PC-9 (cell line): ENCODE measurements around the gene HEBP2.

Source experiments
- EZH2 ChIP-seq: fragments of 200-600 bp; sonication (generic); IDR thresholded peaks from 2 replicates; pipeline ENCODE4 v1.8.0; 2017; ENCODE audit warnings: antibody characterized with exemption, low read depth
- TF ChIP-seq, protein P1 (sequence below): fragments of 200-600 bp; sonication (generic); conservative IDR thresholded peaks from 2 replicates; pipeline ENCODE4 v1.6.1; 2017; ENCODE audit warnings: mixed run types, antibody characterized with exemption, mild to moderate bottlenecking, moderate library complexity

DNA sequence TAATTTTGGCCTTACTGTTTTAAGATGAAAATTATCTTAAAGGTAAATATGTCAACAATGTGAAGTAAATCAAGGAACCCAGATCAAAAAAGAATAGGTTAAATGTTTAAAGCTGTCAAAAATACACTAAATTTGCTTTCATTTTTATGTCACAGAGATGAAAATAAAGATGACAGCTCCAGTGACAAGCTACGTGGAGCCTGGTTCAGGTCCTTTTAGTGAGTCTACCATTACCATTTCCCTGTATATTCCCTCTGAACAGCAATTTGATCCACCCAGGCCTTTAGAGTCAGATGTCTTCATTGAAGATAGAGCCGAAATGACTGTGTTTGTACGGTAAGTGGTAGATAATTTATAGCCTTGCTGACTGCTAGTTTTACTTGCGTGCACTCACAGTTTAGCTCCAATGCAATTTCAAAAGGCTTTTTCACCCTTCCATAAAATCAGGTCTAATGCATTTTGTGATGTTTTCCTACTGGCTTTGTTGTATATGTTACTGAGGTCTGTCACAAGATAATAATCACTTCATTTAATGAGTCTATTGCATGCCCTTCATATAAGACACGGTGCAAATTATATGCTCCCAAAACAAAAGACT, 1.9 kb downstream of the HEBP2 start:
- TF ChIP-seq, protein P1, sequence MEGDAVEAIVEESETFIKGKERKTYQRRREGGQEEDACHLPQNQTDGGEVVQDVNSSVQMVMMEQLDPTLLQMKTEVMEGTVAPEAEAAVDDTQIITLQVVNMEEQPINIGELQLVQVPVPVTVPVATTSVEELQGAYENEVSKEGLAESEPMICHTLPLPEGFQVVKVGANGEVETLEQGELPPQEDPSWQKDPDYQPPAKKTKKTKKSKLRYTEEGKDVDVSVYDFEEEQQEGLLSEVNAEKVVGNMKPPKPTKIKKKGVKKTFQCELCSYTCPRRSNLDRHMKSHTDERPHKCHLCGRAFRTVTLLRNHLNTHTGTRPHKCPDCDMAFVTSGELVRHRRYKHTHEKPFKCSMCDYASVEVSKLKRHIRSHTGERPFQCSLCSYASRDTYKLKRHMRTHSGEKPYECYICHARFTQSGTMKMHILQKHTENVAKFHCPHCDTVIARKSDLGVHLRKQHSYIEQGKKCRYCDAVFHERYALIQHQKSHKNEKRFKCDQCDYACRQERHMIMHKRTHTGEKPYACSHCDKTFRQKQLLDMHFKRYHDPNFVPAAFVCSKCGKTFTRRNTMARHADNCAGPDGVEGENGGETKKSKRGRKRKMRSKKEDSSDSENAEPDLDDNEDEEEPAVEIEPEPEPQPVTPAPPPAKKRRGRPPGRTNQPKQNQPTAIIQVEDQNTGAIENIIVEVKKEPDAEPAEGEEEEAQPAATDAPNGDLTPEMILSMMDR = no peak
- TF ChIP-seq EZH2 = no peak
